ENCODE measurements around the gene PARP15.
"Not testable (repeated sequence)": the region's sequence is repeated elsewhere in the genome, so short reads cannot be mapped to it uniquely, and the experiment has no call there.

The PARP15 gene

DNA sequence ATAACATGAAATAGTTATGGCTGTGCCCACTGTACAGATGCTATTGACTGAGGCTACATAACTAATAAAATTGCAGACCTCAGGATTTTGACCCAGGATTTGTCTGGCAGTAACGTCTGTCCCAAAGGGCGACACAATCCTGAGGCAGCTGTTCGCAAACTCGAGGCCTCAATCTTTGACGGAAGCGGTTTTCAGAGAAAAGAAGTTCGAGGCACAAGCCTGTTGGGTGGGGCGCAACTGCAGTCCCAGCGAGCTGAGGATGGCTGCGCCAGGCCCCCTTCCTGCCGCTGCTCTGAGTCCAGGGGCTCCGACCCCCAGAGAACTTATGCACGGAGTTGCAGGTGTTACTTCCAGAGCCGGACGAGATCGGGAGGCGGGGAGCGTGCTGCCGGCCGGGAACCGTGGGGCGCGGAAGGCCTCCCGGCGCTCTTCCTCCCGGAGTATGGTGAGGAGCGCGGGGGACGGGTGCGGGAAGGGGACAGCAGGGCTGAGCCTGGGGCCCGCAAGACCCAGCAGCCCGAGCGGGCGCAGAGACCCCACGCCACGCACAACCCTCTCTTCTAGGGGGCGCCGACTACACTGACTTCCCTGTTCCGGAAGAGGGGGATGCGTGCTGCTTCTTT lies at the start of gene PARP15:
TSS of gene PARP15 (plus strand) at position 242 of the 623 bp plus-strand sequence. CDS start at position 260, 18 bp downstream.
- DNase-seq, result peak; percentile 15

- DNase-seq, result no peak
These were observed 47.3 kb upstream of the PARP15 start for GRCh38 chr3:122530164-122530563.

- DNase-seq, result no peak
These were observed 44.0 kb upstream of the PARP15 start for GRCh38 chr3:122533480-122533879.

GRCh38 chr3:122533931-122534334 lies 43.5 kb upstream of the PARP15 start:
- peak; percentile 42 for DNase-seq

GRCh38 chr3:122535964-122536631 lies 41.4 kb upstream of the PARP15 start:
- DNase-seq, result no peak

GRCh38 chr3:122536632-122537001 lies 40.8 kb upstream of the PARP15 start:
- no peak for DNase-seq

- no peak for DNase-seq
These were observed 38.4 kb upstream of the PARP15 start for GRCh38 chr3:122538956-122539490.

GRCh38 chr3:122546151-122546550 lies 31.3 kb upstream of the PARP15 start:
- no peak for DNase-seq

DNA sequence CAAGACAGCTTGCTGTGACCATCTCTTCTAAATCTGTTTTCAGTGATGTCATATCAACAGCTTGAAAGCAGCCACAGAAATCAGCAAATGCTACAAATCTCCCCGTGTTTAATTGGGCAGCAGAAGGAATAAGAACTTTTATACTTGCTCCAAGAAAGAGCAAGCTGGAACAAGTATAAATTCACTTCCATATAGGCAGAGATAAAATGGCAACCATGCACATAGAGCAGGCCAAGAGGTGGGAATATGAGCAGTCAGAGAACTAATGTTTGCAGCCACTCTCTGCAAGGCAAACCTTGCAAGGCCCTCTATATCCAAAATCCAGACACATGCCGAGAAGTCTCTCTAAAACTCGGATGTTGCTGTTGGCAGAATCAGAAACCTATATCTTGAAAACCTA lies 29.4 kb upstream of the PARP15 start:
- no peak for DNase-seq

- DNase-seq, result no peak
These were observed 28.8 kb upstream of the PARP15 start for GRCh38 chr3:122548619-122549018.

DNA sequence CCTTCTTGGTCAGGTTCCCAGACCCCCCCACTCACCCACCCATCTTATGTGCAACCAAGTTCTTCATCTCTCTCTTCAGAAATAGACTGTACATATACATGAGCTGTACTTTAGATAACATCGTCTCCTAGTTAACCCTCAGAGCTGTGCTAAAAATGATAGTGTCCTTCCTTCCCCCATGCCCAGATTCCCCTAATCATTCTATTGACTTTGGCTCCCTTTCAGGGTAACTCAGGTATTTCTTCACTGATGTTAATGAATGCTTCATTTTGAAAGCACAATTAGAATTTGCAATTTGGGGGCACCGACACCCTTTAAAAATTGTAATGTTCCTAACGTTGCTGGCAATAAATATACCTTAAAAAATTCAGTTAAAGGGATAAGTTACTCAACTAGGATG lies 24.3 kb upstream of the PARP15 start:
- DNase-seq, result no peak

- no peak for DNase-seq
These were observed 22.0 kb upstream of the PARP15 start for GRCh38 chr3:122555275-122556071.

GRCh38 chr3:122557356-122557755 lies 20.1 kb upstream of the PARP15 start:
- DNase-seq, result no peak

- no peak for DNase-seq
These were observed 18.8 kb upstream of the PARP15 start for GRCh38 chr3:122558605-122559004.

GRCh38 chr3:122559906-122560305 lies 17.5 kb upstream of the PARP15 start:
- DNase-seq, result no peak

DNA sequence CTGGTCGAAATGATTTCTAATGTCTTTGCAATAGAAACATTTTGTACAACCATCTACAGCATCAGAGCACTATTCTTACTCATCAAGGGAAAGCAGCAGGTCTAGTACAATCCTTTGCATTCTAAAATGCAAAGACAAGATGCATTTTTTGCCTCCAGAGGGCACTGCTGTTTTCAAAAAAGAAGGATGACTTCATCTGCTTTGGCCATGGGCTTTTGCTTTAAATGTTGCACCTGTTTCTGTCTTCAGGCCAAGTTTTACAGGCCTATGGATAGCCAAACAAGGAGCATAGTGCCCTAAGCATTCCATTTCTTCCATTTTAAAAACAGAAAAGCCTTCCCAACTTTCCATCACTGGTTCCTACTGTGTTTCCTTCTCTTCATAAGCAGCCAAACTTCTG lies 16.8 kb upstream of the PARP15 start:
- DNase-seq, result peak; percentile 32

- DNase-seq, result no peak
These were observed 14.3 kb upstream of the PARP15 start for GRCh38 chr3:122562923-122563716.

GRCh38 chr3:122563717-122564025 lies 13.8 kb upstream of the PARP15 start:
- DNase-seq, result no peak

DNA sequence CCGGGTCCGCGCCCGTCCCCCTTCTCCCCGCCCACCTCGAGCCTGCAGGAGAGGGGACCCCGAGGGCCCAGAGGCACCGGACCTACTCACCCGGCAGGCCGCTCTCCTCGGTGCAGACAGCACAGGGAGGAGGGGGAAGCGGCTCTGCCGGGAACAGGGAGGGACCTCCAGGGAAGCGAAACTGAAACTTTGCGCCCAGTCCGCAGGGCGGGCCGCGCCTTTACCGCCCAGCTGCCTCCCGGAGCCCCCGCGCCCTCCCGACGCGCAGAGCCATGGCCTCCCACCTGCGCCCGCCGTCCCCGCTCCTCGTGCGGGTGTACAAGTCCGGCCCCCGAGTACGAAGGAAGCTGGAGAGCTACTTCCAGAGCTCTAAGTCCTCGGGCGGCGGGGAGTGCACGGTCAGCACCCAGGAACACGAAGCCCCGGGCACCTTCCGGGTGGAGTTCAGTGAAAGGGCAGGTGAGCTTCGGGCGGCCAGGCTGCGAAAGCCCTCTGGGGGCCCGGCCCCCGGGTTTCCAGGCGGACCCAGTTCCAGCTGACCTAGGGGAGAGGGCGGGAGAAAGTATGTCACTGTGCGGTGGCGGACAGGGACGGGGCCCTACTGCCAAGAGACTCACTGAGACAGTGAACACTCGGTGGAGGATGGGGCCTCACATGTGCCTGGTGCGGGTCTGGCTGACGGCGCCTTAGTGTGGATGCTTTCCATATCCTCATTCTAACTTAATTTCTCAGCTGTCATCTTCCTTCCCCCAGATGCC lies 13.1 kb upstream of the PARP15 start, which contains the start of the genes DTX3L and PARP9:
TSS of gene DTX3L (plus strand) at position 184 of the 758 bp plus-strand sequence. CDS start at position 273, 89 bp downstream.
TSS of gene PARP9 (minus strand) at position 146 of the 758 bp plus-strand sequence. CDS start 4,680 bp downstream, outside the sequence.
- peak; percentile 70 for DNase-seq

GRCh38 chr3:122568131-122568530 lies 9.3 kb upstream of the PARP15 start:
- DNase-seq, result not testable (repeated sequence)

GRCh38 chr3:122568755-122569154 lies 8.7 kb upstream of the PARP15 start:
- DNase-seq, result no peak

- no peak for DNase-seq
These were observed 4.5 kb upstream of the PARP15 start for GRCh38 chr3:122572940-122573412.

Data from stimulated activated naive CD4-positive, alpha-beta T cell treated with Interleukin-2 at 50 U/mL for 16 hours (primary cell).